Ascending aorta (tissue), 2 donors: ENCODE data around the gene STYX. TPM values are rescaled to one million over a fixed set of nuclear protein-coding genes. Genes with fewer than 3 reads are reported as not detected.
A peak's percentile ranks its signal among the peaks of the same experiment; 100 is the strongest.

Experiments used
- DNase-seq, 2 donors: peaks; one replicate each; pipeline ENCODE4 v3.0.0-alpha.2; 2019; ENCODE audit warnings: low spot score in 2 of 2
- H3K27ac ChIP-seq, 2 donors: fragments of 200-600 bp; sonication (generic); one replicate each; pipeline ENCODE4 v1.5.1; 2016 to 2017; ENCODE audit warnings: mild to moderate bottlenecking in 1 of 2
- H3K27me3 ChIP-seq: fragments of 200-600 bp; sonication (generic); one replicate; pipeline ENCODE4 v1.5.1; 2017
- H3K36me3 ChIP-seq, 2 donors: fragments of 200-600 bp; sonication (generic); one replicate each; pipeline ENCODE4 v1.5.1; 2016
- H3K4me1 ChIP-seq, 2 donors: fragments of 200-600 bp; sonication (generic); one replicate each; pipeline ENCODE4 v1.5.1; 2016 to 2017; ENCODE audit warnings: mild to moderate bottlenecking in 1 of 2
- H3K4me3 ChIP-seq, 2 donors: fragments of 200-600 bp; sonication (generic); one replicate each; pipeline ENCODE4 v1.5.1; 2016 to 2017; ENCODE audit warnings: mild to moderate bottlenecking in 1 of 2
- H3K9me3 ChIP-seq, 2 donors: fragments of 200-600 bp; sonication (generic); one replicate each; pipeline ENCODE4 v1.5.1; 2016
- intact Hi-C: fragments of 100-400 bp; cut with DNase I; formaldehyde crosslinking; loops from one replicate; pipeline ENCODE4 v1.15.1; 2023
- total RNA-seq: library from RNA; depleted of rRNA; stranded (reverse); fragments of >200 nt; gene quantifications from one replicate; pipeline ENCODE4 v1.1.0, GENCODE V29; 2016
- TF ChIP-seq, protein P1 (sequence below), 3 experiments: fragments of 200-600 bp in 2 of 3; fragments of 450-650 bp in 1 of 3; sonication (generic) in 2 of 3; IDR thresholded peaks; one replicate each; pipeline ENCODE4 v1.5.1; 2016 to 2019; ENCODE audit warnings: antibody characterized with exemption in 3 of 3, mild to moderate bottlenecking in 1 of 3, moderate library complexity in 1 of 3

The STYX gene
- total RNA-seq, 1 donor from 2014 or later, result 5.2 TPM

- Histone ChIP-seq H3K27ac (peak overlapping the region; percentile 85 to 93), H3K27me3 (no peaks in the 10 kb centered on the region), H3K4me3 (peak overlapping the region; percentile 88 to 99), H3K4me1 (peaks cover 0 to 4% of the 10 kb centered on the region in 2 donors), H3K9me3 (no peaks in the 10 kb centered on the region), H3K36me3 (peaks cover 0 to 25% of the 10 kb centered on the region in 2 donors)
- TF ChIP-seq, protein P1, sequence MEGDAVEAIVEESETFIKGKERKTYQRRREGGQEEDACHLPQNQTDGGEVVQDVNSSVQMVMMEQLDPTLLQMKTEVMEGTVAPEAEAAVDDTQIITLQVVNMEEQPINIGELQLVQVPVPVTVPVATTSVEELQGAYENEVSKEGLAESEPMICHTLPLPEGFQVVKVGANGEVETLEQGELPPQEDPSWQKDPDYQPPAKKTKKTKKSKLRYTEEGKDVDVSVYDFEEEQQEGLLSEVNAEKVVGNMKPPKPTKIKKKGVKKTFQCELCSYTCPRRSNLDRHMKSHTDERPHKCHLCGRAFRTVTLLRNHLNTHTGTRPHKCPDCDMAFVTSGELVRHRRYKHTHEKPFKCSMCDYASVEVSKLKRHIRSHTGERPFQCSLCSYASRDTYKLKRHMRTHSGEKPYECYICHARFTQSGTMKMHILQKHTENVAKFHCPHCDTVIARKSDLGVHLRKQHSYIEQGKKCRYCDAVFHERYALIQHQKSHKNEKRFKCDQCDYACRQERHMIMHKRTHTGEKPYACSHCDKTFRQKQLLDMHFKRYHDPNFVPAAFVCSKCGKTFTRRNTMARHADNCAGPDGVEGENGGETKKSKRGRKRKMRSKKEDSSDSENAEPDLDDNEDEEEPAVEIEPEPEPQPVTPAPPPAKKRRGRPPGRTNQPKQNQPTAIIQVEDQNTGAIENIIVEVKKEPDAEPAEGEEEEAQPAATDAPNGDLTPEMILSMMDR (IDR thresholded peaks at IDR 0.05), result no peak
- intact Hi-C loops, result no loop called here
- DNase-seq, result no peak
Observed at GRCh38 chr14:52729585-52729924, 411 bp upstream of the STYX start.

- no peaks in the 10 kb centered on the region for H3K9me3 ChIP-seq
- DNase-seq, result no peak
- no peaks in the 10 kb centered on the region for H3K27me3 ChIP-seq
- TF ChIP-seq, protein P1 (IDR thresholded peaks at IDR 0.05), result no peak
- peak overlapping the region; percentile 88 to 99 for H3K4me3 ChIP-seq
- peaks cover 0 to 4% of the 10 kb centered on the region in 2 donors for H3K4me1 ChIP-seq
- intact Hi-C loops, result loop anchor here (1.0 to 5.0 kb wide), 5 partner anchors 23 to 232 kb away; partner anchors contain the start of genes ERO1A, GNPNAT1, GPR137C and PSMC6
- peaks cover 0 to 14% of the 10 kb centered on the region in 2 donors for H3K36me3 ChIP-seq
- peak overlapping the region; percentile 85 to 93 for H3K27ac ChIP-seq
Observed at GRCh38 chr14:52730709-52731111, 744 bp downstream of the STYX start.

DNA sequence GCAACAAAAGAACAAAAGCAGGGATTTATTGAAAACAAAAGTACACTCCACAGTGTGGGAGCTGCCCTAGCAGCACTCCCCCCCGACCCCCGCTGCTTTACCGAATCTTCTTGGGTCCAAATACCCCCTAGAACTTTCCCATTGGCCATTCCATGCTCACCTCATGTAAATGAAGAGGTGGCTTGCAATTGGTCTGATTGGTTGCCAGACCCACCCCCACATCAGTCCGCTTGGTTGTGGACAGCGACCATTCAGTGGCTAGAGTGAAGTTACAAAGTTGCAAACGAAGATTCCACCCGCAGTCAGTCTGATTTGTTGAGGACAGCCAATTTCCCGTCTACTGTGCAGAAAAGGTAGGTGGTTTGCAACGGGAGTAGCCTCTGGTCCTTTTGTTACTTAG lies 3.9 kb downstream of the STYX start:
- Histone ChIP-seq H3K27me3 (no peaks in the 10 kb centered on the region), H3K36me3 (no peaks in the 10 kb centered on the region), H3K4me3 (no peak overlapping the region), H3K9me3 (no peaks in the 10 kb centered on the region), H3K27ac (no peak overlapping the region), H3K4me1 (peaks cover 0 to 4% of the 10 kb centered on the region in 2 donors)
- DNase-seq, result no peak
- intact Hi-C loops, result loop anchor here (5.0 kb wide), 1 partner anchor 228 kb away; no protein-coding TSS in a partner anchor
- TF ChIP-seq, protein P1 (IDR thresholded peaks at IDR 0.05), result no peak

DNA sequence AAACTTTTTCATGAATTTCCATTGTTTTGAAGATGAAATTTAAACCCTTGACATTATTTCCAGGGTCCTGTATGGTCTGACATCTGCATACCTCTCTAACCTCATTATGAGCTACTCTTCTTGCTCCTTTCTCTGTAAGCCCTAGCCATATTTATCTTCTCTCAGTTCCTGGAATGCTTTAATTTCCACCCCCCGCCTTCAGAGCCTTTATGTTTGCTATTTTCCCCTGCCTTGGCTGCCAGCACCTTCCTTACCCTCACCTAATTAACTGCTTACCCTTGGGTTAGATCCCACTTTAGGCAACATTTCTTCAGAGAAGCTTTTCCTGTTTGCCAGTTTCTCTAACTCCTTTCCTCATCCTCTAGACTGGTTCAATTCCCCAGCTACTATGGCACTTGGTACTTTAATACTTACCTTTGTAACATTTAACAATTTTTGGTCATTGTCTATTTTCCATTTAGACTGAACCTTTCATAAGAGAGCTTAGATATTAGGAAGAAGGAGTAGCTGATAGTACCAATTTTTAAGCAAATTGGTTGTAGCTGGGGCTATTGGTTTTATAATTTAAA lies 6.0 kb downstream of the STYX start:
- Histone ChIP-seq H3K27ac (no peak overlapping the region), H3K9me3 (no peaks in the 10 kb centered on the region), H3K4me1 (peaks cover 0 to 2% of the 10 kb centered on the region in 2 donors), H3K36me3 (no peaks in the 10 kb centered on the region), H3K27me3 (no peaks in the 10 kb centered on the region), H3K4me3 (no peak overlapping the region)
- intact Hi-C loops, result no loop called here
- no peak for DNase-seq
- TF ChIP-seq, protein P1 (IDR thresholded peaks at IDR 0.05), result no peak

- Histone ChIP-seq H3K9me3 (no peaks in the 10 kb centered on the region), H3K27ac (no peak overlapping the region), H3K36me3 (no peaks in the 10 kb centered on the region), H3K27me3 (no peaks in the 10 kb centered on the region), H3K4me3 (no peak overlapping the region), H3K4me1 (peaks cover 0 to 1% of the 10 kb centered on the region in 2 donors)
- no peak for DNase-seq
- TF ChIP-seq, protein P1 (IDR thresholded peaks at IDR 0.05), result no peak
- intact Hi-C loops, result no loop called here
Observed at GRCh38 chr14:52738409-52738808, 8.4 kb downstream of the STYX start.
